T-cell (primary cell): ENCODE data around the gene NES. TPM values are rescaled to one million over a fixed set of nuclear protein-coding genes. Genes with fewer than 3 reads are reported as not detected.

Source experiments
- ATAC-seq, 4 experiments: fragments of 200-7000 bp in 3 of 4; fragments of 150-1000 bp in 1 of 4; cut with Tn5 transposase; replicated peaks in 1 of 4; 1 replicate in 3 of 4; 2 replicates in 1 of 4; pipeline ENCODE4 v1.10.0; 2021; ENCODE audit warnings: moderate library complexity in 3 of 4, mild to moderate bottlenecking in 2 of 4, moderate number of reproducible peaks in 1 of 4
- CTCF ChIA-PET, 2 donors: fragments of 300-600 bp; sonication (Branson Sonifier 250); formaldehyde crosslinking; loops; one replicate each; lab custom pipeline; 2022; ENCODE audit warnings: antibody characterized with exemption in 2 of 2; lab: Charles Lee
- POLR2A ChIA-PET, 2 donors: fragments of 300-600 bp; sonication (Branson Sonifier 250); formaldehyde crosslinking; loops; one replicate each; lab custom pipeline; 2022; ENCODE audit warnings: antibody characterized with exemption in 2 of 2; lab: Charles Lee
- DNase-seq, 35 experiments: peaks; one replicate each; pipeline versions ENCODE4 v3.0.0 to v3.0.0-alpha.2; 2013 to 2023
- H3K27ac ChIP-seq: one replicate; pipeline ENCODE4 v1.5.1; 2013; ENCODE audit warnings: low read length
- H3K27me3 ChIP-seq, 2 experiments: replicated peaks in 1 of 2; 1 replicate in 1 of 2; 2 replicates in 1 of 2; pipeline versions ENCODE4 v1.6.1 to v1.7.0; 2013; ENCODE audit warnings: low read length in 1 of 2, mixed read lengths in 1 of 2; ENCODE audit not compliant: control insufficient read depth in 2 of 2, insufficient read depth in 2 of 2; ENCODE audit errors: extremely low read depth in 1 of 2
- H3K36me3 ChIP-seq, 2 donors: 1 replicate in 1 of 2; 2 replicates in 1 of 2; pipeline versions ENCODE4 v1.6.1 to v1.7.0; 2013; ENCODE audit warnings: low read length in 1 of 2; ENCODE audit not compliant: control insufficient read depth in 2 of 2, insufficient read depth in 1 of 2; ENCODE audit errors: extremely low read depth in 1 of 2
- H3K4me1 ChIP-seq, 2 experiments: 1 replicate in 1 of 2; 2 replicates in 1 of 2; pipeline versions ENCODE4 v1.6.1 to v1.7.0; 2013; ENCODE audit warnings: low read length in 2 of 2, mixed read lengths in 1 of 2; ENCODE audit not compliant: insufficient read depth in 2 of 2, control insufficient read depth in 1 of 2; ENCODE audit errors: extremely low read depth in 1 of 2
- H3K4me3 ChIP-seq, 2 donors: 1 replicate in 1 of 2; 2 replicates in 1 of 2; pipeline versions ENCODE4 v1.5.1 to v1.7.0; 2013; ENCODE audit warnings: mild to moderate bottlenecking in 2 of 2, low read length in 1 of 2, moderate library complexity in 1 of 2; ENCODE audit not compliant: control insufficient read depth in 1 of 2; ENCODE audit errors: extremely low read depth in 1 of 2
- H3K9me3 ChIP-seq: 2 replicates; pipeline ENCODE4 v1.7.0; 2013
- H3K27ac Mint-ChIP-seq, 2 donors: one replicate each; pipeline ENCODE4 v1.8.0; 2020 to 2021; ENCODE audit warnings: mild to moderate bottlenecking in 2 of 2, mixed read lengths in 2 of 2
- H3K27me3 Mint-ChIP-seq, 2 donors: one replicate each; pipeline ENCODE4 v1.8.0; 2021 to 2022; ENCODE audit warnings: mixed read lengths in 2 of 2
- H3K36me3 Mint-ChIP-seq: one replicate; pipeline ENCODE4 v1.8.0; 2021; ENCODE audit warnings: mixed read lengths
- H3K4me1 Mint-ChIP-seq, 3 donors: one replicate each; pipeline ENCODE4 v1.8.0; 2020 to 2022; ENCODE audit warnings: mixed read lengths in 3 of 3, mild to moderate bottlenecking in 1 of 3
- H3K4me3 Mint-ChIP-seq, 3 donors: one replicate each; pipeline ENCODE4 v1.8.0; 2020 to 2022; ENCODE audit warnings: mild to moderate bottlenecking in 3 of 3, mixed read lengths in 3 of 3, moderate library complexity in 3 of 3
- H3K9me3 Mint-ChIP-seq, 3 donors: one replicate each; pipeline ENCODE4 v1.8.0; 2020 to 2022; ENCODE audit warnings: mixed read lengths in 3 of 3
- WGBS: methylation state at CpG from one replicate; pipeline ENCODE4 v1.1.5; 2013; ENCODE audit warnings: missing lambda C conversion rate; ENCODE audit not compliant: insufficient coverage; 5-methylcytosine and 5-hydroxymethylcytosine counted together
- total RNA-seq, 35 experiments: library from RNA in 6 of 35; stranded (reverse) in 6 of 35; fragments of 120-200 nt in 1 of 35; gene quantifications; one replicate each; pipeline versions ENCODE4 v1.2.1 to v1.2.4 and lab custom pipeline; 2013 to 2026

The NES gene
- total RNA-seq, 5 donors from 2014 or later (not counting 1 experiment from before 2014, with no cell fraction given), result 0.10 to 0.35 (median 0.25) TPM; not detected in 2

- CTCF ChIA-PET, result interaction anchor here (0.5 to 0.6 kb wide), 2 partner anchors 54 to 71 kb away, joined by 5 to 8 read pairs; no protein-coding TSS in a partner anchor
- 96% methylated on average over 7 of the region's 8 CpGs for WGBS
- Mint-ChIP-seq H3K27me3 (peaks cover 42 to 58% of the 10 kb centered on the region in 2 donors), H3K27ac (peak overlapping the region in 1 of 2 donors; percentile 27), H3K4me3 (no peak overlapping the region), H3K4me1 (peaks cover 6 to 12% (median 7%) of the 10 kb centered on the region in 3 donors), H3K36me3 (peaks cover 5% of the 10 kb centered on the region), H3K9me3 (no peaks in the 10 kb centered on the region)
- Histone ChIP-seq H3K9me3 (no peaks in the 10 kb centered on the region), H3K36me3 (no peaks in the 10 kb centered on the region), H3K4me3 (no peak overlapping the region), H3K27me3 (peaks cover 0 to 85% of the 10 kb centered on the region in 2 experiments), H3K27ac (no peak overlapping the region), H3K4me1 (peaks cover 10 to 18% of the 10 kb centered on the region in 2 experiments)
- no peak for ATAC-seq
- POLR2A ChIA-PET, result no interaction called here
- no peak for DNase-seq
Observed at GRCh38 chr1:156697481-156697880, 20.3 kb upstream of the NES start.

GRCh38 chr1:156696755-156697154 lies 19.5 kb upstream of the NES start:
- Mint-ChIP-seq H3K27me3 (peaks cover 49 to 62% of the 10 kb centered on the region in 2 donors), H3K9me3 (no peaks in the 10 kb centered on the region), H3K36me3 (peaks cover 5% of the 10 kb centered on the region), H3K4me1 (peaks cover 12 to 20% (median 14%) of the 10 kb centered on the region in 3 donors), H3K4me3 (no peak overlapping the region), H3K27ac (peak overlapping the region in 1 of 2 donors; percentile 43)
- Histone ChIP-seq H3K27me3 (peaks cover 2 to 87% of the 10 kb centered on the region in 2 experiments), H3K27ac (no peak overlapping the region), H3K4me3 (no peak overlapping the region), H3K9me3 (no peaks in the 10 kb centered on the region), H3K36me3 (no peaks in the 10 kb centered on the region), H3K4me1 (peaks cover 17 to 24% of the 10 kb centered on the region in 2 experiments)
- no peak for DNase-seq
- ChIA-PET POLR2A (no interaction called here), CTCF (no interaction called here)
- WGBS, result 87% methylated on average over 8 of the region's 8 CpGs
- no peak for ATAC-seq

DNA sequence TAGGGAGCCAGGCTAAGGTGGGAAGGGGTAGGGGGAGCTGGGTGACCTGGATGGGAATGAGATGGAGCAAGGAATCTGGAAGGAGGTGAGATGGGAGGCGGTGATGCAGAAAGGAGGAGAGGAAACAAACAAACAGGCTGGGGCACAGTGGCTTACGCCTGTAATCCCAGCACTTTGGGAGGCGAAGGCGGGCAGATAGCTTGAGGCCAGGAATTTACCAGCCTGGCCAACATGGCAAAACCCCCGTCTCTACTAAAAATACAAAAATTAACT lies 17.4 kb upstream of the NES start:
- Histone ChIP-seq H3K4me1 (peaks cover 15 to 22% of the 10 kb centered on the region in 2 experiments), H3K36me3 (no peaks in the 10 kb centered on the region), H3K27me3 (peaks cover 5 to 87% of the 10 kb centered on the region in 2 experiments), H3K27ac (no peak overlapping the region), H3K9me3 (no peaks in the 10 kb centered on the region), H3K4me3 (no peak overlapping the region)
- Mint-ChIP-seq H3K27me3 (peaks cover 61 to 70% of the 10 kb centered on the region in 2 donors), H3K9me3 (no peaks in the 10 kb centered on the region), H3K4me3 (no peak overlapping the region), H3K4me1 (peaks cover 12 to 23% (median 18%) of the 10 kb centered on the region in 3 donors), H3K27ac (no peak overlapping the region), H3K36me3 (peaks cover 2% of the 10 kb centered on the region)
- CTCF ChIA-PET, result interaction anchor here in 1 of 2 donors (0.5 kb wide), 1 partner anchor 309 kb away, joined by 4 read pairs; no protein-coding TSS in a partner anchor
- POLR2A ChIA-PET, result no interaction called here
- DNase-seq (no peak), ATAC-seq (no peak)
- 100% methylated on average over 1 of the region's 5 CpGs for WGBS

DNA sequence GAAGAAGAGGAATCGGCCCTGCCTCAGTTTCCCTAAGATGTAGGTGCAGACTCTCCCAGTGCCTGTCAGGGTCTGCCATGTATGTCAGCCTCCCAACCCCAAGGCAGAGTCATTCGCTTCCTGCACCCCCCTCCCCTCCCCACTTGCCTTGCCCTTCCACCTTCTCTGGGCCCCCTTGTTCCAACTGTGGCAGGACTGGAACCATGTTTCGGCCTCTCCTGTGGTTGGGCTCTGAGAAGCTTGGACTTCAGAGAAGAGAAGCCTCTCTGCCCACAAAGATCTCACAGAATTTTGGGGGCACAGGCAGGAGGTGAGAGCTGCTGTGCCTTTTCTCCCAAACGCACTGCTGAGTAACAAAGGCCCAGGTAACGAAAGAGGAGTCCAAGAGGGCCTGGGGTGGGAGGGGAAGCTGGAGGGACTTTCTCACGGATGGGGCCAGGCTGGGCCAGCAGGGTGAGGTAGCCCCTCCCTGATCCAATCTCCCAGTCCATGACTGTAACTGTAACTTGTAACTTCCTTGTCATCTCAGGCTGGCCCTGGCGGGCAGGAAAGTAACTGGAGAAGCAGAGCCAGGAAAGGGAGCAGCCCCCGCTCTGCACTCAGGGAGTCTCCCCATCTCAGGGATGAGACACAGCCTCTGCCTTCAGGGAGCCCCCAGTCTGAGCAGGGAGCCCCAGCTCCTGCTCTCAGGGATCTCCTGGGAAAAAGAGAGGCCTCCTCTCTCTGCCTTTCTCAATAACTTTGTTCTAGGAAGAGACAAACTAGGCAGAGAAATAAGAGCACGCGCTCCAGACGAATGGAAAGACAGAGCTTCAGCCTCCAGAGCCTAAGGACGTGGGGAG lies 16.9 kb upstream of the NES start:
- ATAC-seq (no peak), DNase-seq (no peak)
- no peaks in the 10 kb centered on the region for H3K9me3 ChIP-seq
- Mint-ChIP-seq H3K36me3 (no peaks in the 10 kb centered on the region), H3K27me3 (peaks cover 65 to 73% of the 10 kb centered on the region in 2 donors), H3K27ac (no peak overlapping the region), H3K4me1 (peaks cover 17 to 28% (median 22%) of the 10 kb centered on the region in 3 donors), H3K9me3 (no peaks in the 10 kb centered on the region), H3K4me3 (no peak overlapping the region)
- H3K36me3 ChIP-seq, result no peaks in the 10 kb centered on the region
- WGBS, result 95% methylated on average over 6 of the region's 12 CpGs
- CTCF ChIA-PET, result interaction anchor here in 1 of 2 donors (0.5 to 0.6 kb wide), 2 partner anchors 9 to 308 kb away, joined by 3 to 4 read pairs; no protein-coding TSS in a partner anchor
- H3K4me1 ChIP-seq, result peaks cover 15 to 27% of the 10 kb centered on the region in 2 experiments
- H3K27ac ChIP-seq, result no peak overlapping the region
- H3K4me3 ChIP-seq, result no peak overlapping the region
- POLR2A ChIA-PET, result interaction anchor here in 1 of 2 donors (0.7 kb wide), 1 partner anchor 16 kb away, joined by 5 read pairs; no protein-coding TSS in a partner anchor
- H3K27me3 ChIP-seq, result peaks cover 5 to 89% of the 10 kb centered on the region in 2 experiments

- DNase-seq, result peak in 11 of 35 experiments; percentile 8 to 45 (median 25)
- Histone ChIP-seq H3K9me3 (no peaks in the 10 kb centered on the region), H3K4me3 (no peak overlapping the region), H3K27me3 (peaks cover 5 to 91% of the 10 kb centered on the region in 2 experiments), H3K4me1 (peaks cover 15 to 28% of the 10 kb centered on the region in 2 experiments), H3K36me3 (no peaks in the 10 kb centered on the region), H3K27ac (no peak overlapping the region)
- Mint-ChIP-seq H3K27me3 (peaks cover 59 to 77% of the 10 kb centered on the region in 2 donors), H3K36me3 (no peaks in the 10 kb centered on the region), H3K9me3 (no peaks in the 10 kb centered on the region), H3K4me1 (peaks cover 20 to 28% (median 22%) of the 10 kb centered on the region in 3 donors), H3K27ac (peak overlapping the region in 1 of 2 donors; percentile 43), H3K4me3 (peak overlapping the region in 1 of 3 donors; percentile 8)
- ChIA-PET POLR2A (interaction anchor here in 1 of 2 donors (0.7 kb wide), 1 partner anchor 15 kb away, joined by 5 read pairs; no protein-coding TSS in a partner anchor), CTCF (interaction anchor here in 1 of 2 donors (0.6 to 6.2 kb wide), 2 partner anchors 10 to 34 kb away, joined by 3 to 68 read pairs; partner anchors contain the start of genes ISG20L2 and METTL25B)
- no peak for ATAC-seq
- 31% methylated on average over 11 of the region's 16 CpGs for WGBS
Observed at GRCh38 chr1:156692925-156693847, 16.0 kb upstream of the NES start.
